GM12878 (cell line): ENCODE measurements around the gene ITSN1. TPM values are rescaled to one million over a fixed set of nuclear protein-coding genes. Genes with fewer than 3 reads are reported as not detected.

ENCODE experiments used
- ATAC-seq: fragments of 200-7000 bp; cut with Tn5 transposase; 3 replicates; pipeline ENCODE4 v1.9.1; 2020; ENCODE audit warnings: mild to moderate bottlenecking, moderate library complexity
- BruUV-seq: library from RNA; stranded (reverse); fragments of 400-500 nt; replicated peaks from 2 replicates; lab custom pipeline; 2021; lab: Mats Ljungman, UMichigan
- CTCF ChIA-PET: fragments of 300-600 bp; sonication (Branson Sonifier 250); formaldehyde crosslinking; extraction: SDS; loops from one replicate; lab custom pipeline; 2021; ENCODE audit warnings: inconsistent platforms; lab: Yijun Ruan, JAX
- POLR2A ChIA-PET: fragments of 350-600 bp; formaldehyde crosslinking; extraction: SDS; loops from one replicate; lab custom pipeline; 2021; ENCODE audit warnings: inconsistent platforms; lab: Charles Lee
- RAD21 ChIA-PET: fragments of 300-600 bp; sonication (Branson Sonifier 250); formaldehyde crosslinking; loops from one replicate; lab custom pipeline; 2023; ENCODE audit warnings: antibody characterized with exemption; ENCODE audit not compliant: unreplicated experiment; lab: Charles Lee
- SMC1A ChIA-PET: fragments of 300-600 bp; sonication (Branson Sonifier 250); formaldehyde crosslinking; loops from one replicate; lab custom pipeline; 2023; ENCODE audit not compliant: unreplicated experiment, uncharacterized antibody; lab: Charles Lee
- DNase-seq: peaks from one replicate; pipeline ENCODE4 v3.0.0-alpha.2; 2011; ENCODE audit warnings: low read depth, low spot score
- FAIRE-seq: peaks from 3 replicates; lab custom pipeline; 2011; peaks lifted over from hg19 to GRCh38; lab: Jason Lieb, UNC
- H2AFZ ChIP-seq: 2 replicates; pipeline ENCODE4 v1.6.0; 2011; ENCODE audit warnings: low read depth, low read length, control low read depth; ENCODE audit not compliant: control insufficient read depth
- H3K27ac ChIP-seq: 2 replicates; pipeline ENCODE4 v1.5.1; 2011; ENCODE audit warnings: control low read depth; ENCODE audit not compliant: control insufficient read depth, insufficient read depth
- H3K27me3 ChIP-seq, 2 experiments: replicated peaks in 1 of 2; 2 replicates each; pipeline versions ENCODE4 v1.6.0 to v1.6.1; 2011; ENCODE audit warnings: low read length in 1 of 2; ENCODE audit not compliant: control insufficient read depth in 2 of 2, insufficient read depth in 2 of 2
- H3K36me3 ChIP-seq, 2 experiments: 2 replicates each; pipeline ENCODE4 v1.5.1; 2011; ENCODE audit warnings: low read length in 1 of 2; ENCODE audit not compliant: control insufficient read depth in 2 of 2, insufficient read depth in 2 of 2
- H3K4me1 ChIP-seq: 2 replicates; pipeline ENCODE4 v1.6.1; 2011; ENCODE audit warnings: mild to moderate bottlenecking, low read length, moderate library complexity, mixed read lengths; ENCODE audit not compliant: control insufficient read depth, insufficient read depth
- H3K4me2 ChIP-seq: 2 replicates; pipeline ENCODE4 v1.6.0; 2011; ENCODE audit warnings: control low read depth; ENCODE audit not compliant: control insufficient read depth, insufficient read depth
- H3K4me3 ChIP-seq: fragments of 200-600 bp; sonication (generic); 2 replicates; pipeline ENCODE4 v1.5.1; 2016
- H3K79me2 ChIP-seq: 2 replicates; pipeline ENCODE4 v1.6.0; 2011; ENCODE audit warnings: low read length; ENCODE audit not compliant: control insufficient read depth, insufficient read depth
- H3K9ac ChIP-seq: 2 replicates; pipeline ENCODE4 v1.8.0; 2011; ENCODE audit warnings: low read length, control low read depth, mixed read lengths; ENCODE audit not compliant: control insufficient read depth, insufficient read depth
- H3K9me3 ChIP-seq: replicated peaks from 3 replicates; pipeline ENCODE4 v1.5.1; 2011; ENCODE audit warnings: mild to moderate bottlenecking, low read length; ENCODE audit not compliant: control insufficient read depth, insufficient read depth
- H4K20me1 ChIP-seq: 2 replicates; pipeline ENCODE4 v1.6.0; 2011; ENCODE audit not compliant: control insufficient read depth, insufficient read depth
- CBX5 ChIP-seq: sonication (generic); IDR thresholded peaks from 2 replicates; pipeline ENCODE4 v1.6.1; 2016; ENCODE audit warnings: low read depth, moderate library complexity, mild to moderate bottlenecking, inconsistent platforms
- ESRRA ChIP-seq: IDR thresholded peaks from 2 replicates; pipeline ENCODE4 v1.6.1; 2012; ENCODE audit warnings: mild to moderate bottlenecking, low read length, improper control_type of control experiment
- MEF2B ChIP-seq: fragments of 450-650 bp; IDR thresholded peaks from 2 replicates; pipeline ENCODE4 v1.6.1; 2018; ENCODE audit warnings: mild to moderate bottlenecking, moderate library complexity; ENCODE audit not compliant: partially characterized antibody, poor library complexity, severe bottlenecking
- MXI1 ChIP-seq: fragments of 150-350 bp; IDR thresholded peaks from 2 replicates; pipeline ENCODE4 v1.6.1; 2011; ENCODE audit warnings: low read depth, mild to moderate bottlenecking, inconsistent platforms, low read length, improper control_type of control experiment
- NFXL1 ChIP-seq: fragments of 450-650 bp; IDR thresholded peaks from 2 replicates; pipeline ENCODE4 v1.6.1; 2017; ENCODE audit warnings: antibody characterized with exemption, mild to moderate bottlenecking, borderline replicate concordance
- NR2C2 ChIP-seq: IDR thresholded peaks from 2 replicates; pipeline ENCODE4 v1.6.1; 2011; ENCODE audit warnings: borderline replicate concordance, low read depth; ENCODE audit not compliant: control insufficient read depth, insufficient read length
- WRNIP1 ChIP-seq: IDR thresholded peaks from 2 replicates; pipeline ENCODE4 v1.6.1; 2011; ENCODE audit warnings: low read depth, low read length, improper control_type of control experiment, borderline replicate concordance
- YY1 ChIP-seq: IDR thresholded peaks from 2 replicates; pipeline ENCODE4 v1.6.1; 2011; ENCODE audit warnings: low read depth, mild to moderate bottlenecking, low read length
- ZNF217 ChIP-seq: fragments of 450-650 bp; IDR thresholded peaks from 2 replicates; pipeline ENCODE4 v1.6.1; 2017; ENCODE audit warnings: antibody characterized with exemption, mild to moderate bottlenecking
- WGBS: methylation state at CpG from one replicate; pipeline ENCODE4 v1.1.6; 2016; ENCODE audit warnings: low lambda C conversion rate; ENCODE audit not compliant: insufficient replicate concordance, insufficient coverage; ENCODE audit errors: missing lambda C conversion rate; 5-methylcytosine and 5-hydroxymethylcytosine counted together
- in situ Hi-C: fragments of 300-500 bp; cut with MboI; formaldehyde crosslinking; loops from 9 replicates; pipeline ENCODE4 v1.14.3; 2018; ENCODE audit warnings: mixed read lengths
- intact Hi-C: fragments of 100-400 bp; cut with micrococcal nuclease; formaldehyde crosslinking; loops from one replicate; pipeline ENCODE4 v1.14.2; 2022; ENCODE audit not compliant: unreplicated experiment
- polyA plus RNA-seq, 11 experiments: library from polyadenylated mRNA; depleted of rRNA in 4 of 11; unstranded in 6 of 11; stranded (reverse) in 5 of 11; fragments of >200 nt; fragmentation: Nextera tagmentation in 4 of 11; fragmentation: Illumina TruSeq in 1 of 11; extraction: Ambion mirVana in 4 of 11; extraction: Trizol in 1 of 11; gene quantifications; 1 replicate in 1 of 11; 2 replicates in 10 of 11; pipeline versions ENCODE4 v1.2.1 to v1.2.3, GENCODE V29; 2011 to 2016; ENCODE audit warnings: inconsistent platforms in 2 of 11, missing spikeins in 2 of 11, low read depth in 1 of 11
- total RNA-seq, 4 experiments: library from RNA; depleted of rRNA in 3 of 4; stranded (reverse); fragments of >200 nt in 3 of 4; fragmentation: Illumina TruSeq in 1 of 4; extraction: Trizol in 1 of 4; gene quantifications; 2 replicates each; pipeline versions ENCODE4 v1.2.1 to v1.2.3, GENCODE V29; 2013 to 2021
- TF ChIP-seq, protein P1 (sequence below): IDR thresholded peaks from 2 replicates; pipeline ENCODE4 v1.6.1; 2012; ENCODE audit warnings: low read depth, low read length, improper control_type of control experiment

Gene ITSN1
- total and polyA plus RNA-seq, 10 of the 15 experiments (the other 5 are each of a cell fraction or from before 2014, with no cell fraction given), result 0.89 to 10.6 (median 4.8) TPM

DNA sequence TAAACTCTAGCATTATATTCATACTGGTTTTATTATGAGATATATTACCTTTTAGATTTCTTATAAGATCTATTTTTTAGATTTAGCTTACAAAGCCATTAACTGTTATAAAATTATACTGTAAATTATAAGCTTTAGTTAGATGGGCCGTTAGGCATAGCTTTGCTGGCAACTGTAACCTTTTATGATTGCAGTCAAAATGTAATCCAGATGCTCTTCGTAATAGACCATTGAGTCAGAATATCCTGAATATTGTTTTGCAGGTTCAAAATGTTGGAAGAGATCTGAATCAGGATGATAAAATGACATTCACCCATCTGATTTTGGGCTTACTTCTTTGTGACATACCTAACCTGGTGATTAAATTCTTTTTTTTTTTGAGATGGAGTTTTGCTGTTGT, 20.9 kb downstream of the ITSN1 start:
- FAIRE-seq (no peak), DNase-seq (no peak), ATAC-seq (no peak)
- BruUV-seq, result no TSS peak
- WGBS, result 16% methylated on average over 2 of the region's 2 CpGs
- H3K9ac ChIP-seq, result no peak overlapping the region
- no peak overlapping the region for H2AFZ ChIP-seq
- no peaks in the 10 kb centered on the region for H3K79me2 ChIP-seq
- RAD21 ChIA-PET, result no interaction called here
- SMC1A ChIA-PET, result no interaction called here
- TF ChIP-seq YY1 (no peak), WRNIP1 (no peak), MEF2B (no peak), ESRRA (no peak), NR2C2 (no peak), MXI1 (no peak), ZNF217 (no peak), NFXL1 (no peak), CBX5 (no peak)
- TF ChIP-seq, protein P1, sequence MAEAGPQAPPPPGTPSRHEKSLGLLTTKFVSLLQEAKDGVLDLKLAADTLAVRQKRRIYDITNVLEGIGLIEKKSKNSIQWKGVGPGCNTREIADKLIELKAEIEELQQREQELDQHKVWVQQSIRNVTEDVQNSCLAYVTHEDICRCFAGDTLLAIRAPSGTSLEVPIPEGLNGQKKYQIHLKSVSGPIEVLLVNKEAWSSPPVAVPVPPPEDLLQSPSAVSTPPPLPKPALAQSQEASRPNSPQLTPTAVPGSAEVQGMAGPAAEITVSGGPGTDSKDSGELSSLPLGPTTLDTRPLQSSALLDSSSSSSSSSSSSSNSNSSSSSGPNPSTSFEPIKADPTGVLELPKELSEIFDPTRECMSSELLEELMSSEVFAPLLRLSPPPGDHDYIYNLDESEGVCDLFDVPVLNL, result no peak
- POLR2A ChIA-PET, result no interaction called here
- no peak overlapping the region for H3K4me3 ChIP-seq
- H3K4me2 ChIP-seq, result no peak overlapping the region
- H3K4me1 ChIP-seq, result no peaks in the 10 kb centered on the region
- no peaks in the 10 kb centered on the region for H3K9me3 ChIP-seq
- H3K27ac ChIP-seq, result no peak overlapping the region
- CTCF ChIA-PET, result no interaction called here
- no peaks in the 10 kb centered on the region for H4K20me1 ChIP-seq
- no peaks in the 10 kb centered on the region for H3K27me3 ChIP-seq
- intact Hi-C loops (no loop called here), in situ Hi-C loops (no loop called here)
- H3K36me3 ChIP-seq, result no peaks in the 10 kb centered on the region
